Measurements from ENCODE around the gene BAIAP2L2. TPM values are rescaled to one million over a fixed set of nuclear protein-coding genes. Genes with fewer than 3 reads are reported as not detected.

Gene BAIAP2L2
- total and polyA plus RNA-seq, 2 experiments from 2014 or later, result 3.9 to 5.6 TPM

DNA sequence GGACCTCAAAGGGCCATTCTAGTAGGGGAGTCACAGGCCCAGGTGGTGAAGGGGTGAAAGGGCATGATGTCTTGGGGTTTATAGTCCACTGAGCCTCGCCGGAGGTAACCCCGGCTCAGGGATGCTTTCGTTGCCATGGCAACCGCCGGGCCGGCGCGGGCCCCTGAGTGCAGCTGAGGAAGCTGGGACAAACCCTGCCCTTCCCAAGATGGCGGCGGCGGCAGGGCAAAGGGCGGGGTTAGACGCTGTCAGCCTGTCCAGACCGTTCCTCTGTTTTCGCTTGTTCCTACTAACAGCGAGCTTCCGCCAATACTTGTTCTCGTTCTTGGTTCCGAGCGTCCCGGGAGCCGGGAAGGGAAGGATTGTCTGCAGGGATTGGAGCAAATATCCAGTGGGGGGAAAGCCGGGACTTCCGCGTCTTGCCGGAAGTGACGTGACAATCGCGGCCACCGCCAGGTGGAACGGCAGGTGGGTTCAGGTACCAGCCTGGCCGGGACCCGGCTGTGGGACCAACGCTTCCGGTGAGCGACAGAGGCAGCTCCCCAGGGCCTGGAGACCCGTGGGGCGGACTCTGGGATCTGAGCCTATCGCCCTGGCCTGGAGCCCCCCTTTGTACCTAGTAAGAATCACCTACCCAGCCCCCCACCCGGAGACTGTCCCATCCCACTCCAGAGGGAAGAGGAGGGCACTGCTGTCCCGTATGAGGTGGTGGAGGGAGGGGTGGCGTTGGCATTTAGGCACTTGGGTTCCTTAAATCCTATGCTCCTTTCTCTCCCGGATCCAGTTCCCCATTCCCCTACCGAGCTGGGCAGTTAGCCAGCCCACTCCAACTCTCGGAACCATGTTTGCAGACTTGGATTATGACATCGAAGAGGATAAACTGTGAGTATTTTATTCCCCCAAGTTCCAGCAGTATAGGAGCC lies 53.3 kb downstream of the BAIAP2L2 start, which contains the start of gene PICK1 (continued):
- TF ChIP-seq ZNF462 (CRISPR knock-in tag; IDR thresholded peaks at IDR 0.05), result no peak
- TF ChIP-seq JUNB (IDR thresholded peaks at IDR 0.05; ENCODE audit: unreplicated experiment), result no peak

DNA sequence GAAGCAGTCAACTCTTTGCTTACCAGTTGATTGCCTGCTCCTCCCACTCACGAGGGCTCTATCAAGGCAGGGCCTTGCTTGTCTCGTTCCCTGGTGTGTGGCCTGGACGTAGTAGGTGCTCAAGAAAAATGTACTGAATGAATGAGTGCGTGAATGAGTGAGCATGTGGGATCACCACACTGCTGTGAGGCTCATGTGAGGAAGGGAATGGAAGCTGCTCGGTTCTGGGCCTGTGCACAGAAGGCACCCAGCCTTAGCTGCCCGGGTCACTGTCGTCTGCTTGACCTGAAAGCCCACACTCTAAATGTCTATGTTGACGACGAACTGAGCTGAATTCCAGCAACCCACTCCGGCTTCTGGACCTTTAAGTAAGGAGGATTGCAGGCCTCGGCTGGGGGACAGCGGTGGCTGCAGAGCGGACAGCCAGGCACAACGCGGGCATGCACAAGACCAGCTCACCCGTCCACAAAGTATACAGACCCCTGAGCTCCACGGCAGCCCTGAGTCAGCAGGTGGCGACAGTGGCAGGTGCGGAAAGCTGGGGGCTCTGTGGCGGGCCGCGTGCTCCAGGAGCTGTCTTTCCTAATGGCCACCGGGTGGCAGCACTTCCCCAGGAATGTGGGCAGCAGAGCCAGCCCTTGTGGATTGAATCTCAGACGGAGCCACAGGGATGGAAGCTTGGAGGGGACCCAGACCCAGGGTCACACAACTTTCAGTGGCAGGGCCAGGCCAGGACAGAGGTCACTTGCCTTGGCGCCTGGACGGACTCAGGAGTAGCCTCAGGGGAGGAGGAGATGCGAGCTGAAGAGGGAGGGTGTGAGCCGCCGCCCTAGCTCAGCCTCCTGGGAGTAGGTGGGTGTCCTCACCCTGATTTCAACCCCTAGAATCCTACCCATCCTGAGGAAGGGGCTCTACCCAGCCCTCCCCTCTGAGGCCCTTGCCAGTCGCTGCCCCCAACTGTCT lies 58.3 kb downstream of the BAIAP2L2 start:
- no peak overlapping the region for H3K27ac ChIP-seq (ENCODE audit: low read depth)
- H3K4me1 ChIP-seq (ENCODE audit: insufficient read depth), result 0 out of 2 replicates have a peak, but pooled peaks cover 3% of the 10 kb centered on the region
- DNase-seq (ENCODE audit: low spot score) (peak; percentile 94), ATAC-seq (peak; percentile 86)
- Mint-ChIP-seq H3K36me3 (ENCODE audit: low read depth) (no peaks in the 10 kb centered on the region), H3K4me1 (0 out of 3 replicates have a peak, but pooled peaks cover 3% of the 10 kb centered on the region), H3K4me3 (no peak overlapping the region), H3K27me3 (ENCODE audit: insufficient read depth, low read depth, poor library complexity) (peaks cover 18% of the 10 kb centered on the region), H3K9me3 (no peaks in the 10 kb centered on the region), H3K27ac (peak overlapping the region; percentile 59; the same call in 1 of the 2 replicates)
- no peaks in the 10 kb centered on the region; the same call in 1 of the 2 replicates for H4K20me1 ChIP-seq (replicated peaks; ENCODE audit: insufficient read depth)
- no peaks in the 10 kb centered on the region for H3K9me2 ChIP-seq (ENCODE audit: insufficient read depth)
- H3K4me3 ChIP-seq, result no peak overlapping the region
- no peak overlapping the region; the same call in 1 of the 2 replicates for H3K4me2 ChIP-seq
- no peaks in the 10 kb centered on the region; the same call in 1 of the 2 replicates for H3F3A ChIP-seq (replicated peaks; ENCODE audit: low read depth)
- no peaks in the 10 kb centered on the region for H3K36me3 ChIP-seq (ENCODE audit: insufficient read depth)
- no peaks in the 10 kb centered on the region for H3K27me3 ChIP-seq (ENCODE audit: insufficient read depth)
- no peaks in the 10 kb centered on the region for H3K79me2 ChIP-seq (replicated peaks; ENCODE audit: insufficient read depth)
- H2AFZ ChIP-seq, result peak overlapping the region; percentile 98
- TF ChIP-seq CREB1 (CRISPR knock-in tag; IDR thresholded peaks at IDR 0.05; ENCODE audit: low read depth) (peak; percentile 46; the same call in 1 of the 2 replicates), NANOG (IDR thresholded peaks at IDR 0.05; ENCODE audit: borderline replicate concordance) (no peak), ZNF331 (CRISPR knock-in tag; IDR thresholded peaks at IDR 0.05; ENCODE audit: low read depth) (no peak), ETS1 (IDR thresholded peaks at IDR 0.05) (no peak), JUNB (IDR thresholded peaks at IDR 0.05; ENCODE audit: unreplicated experiment) (no peak)
- TF ChIP-seq, protein P1, sequence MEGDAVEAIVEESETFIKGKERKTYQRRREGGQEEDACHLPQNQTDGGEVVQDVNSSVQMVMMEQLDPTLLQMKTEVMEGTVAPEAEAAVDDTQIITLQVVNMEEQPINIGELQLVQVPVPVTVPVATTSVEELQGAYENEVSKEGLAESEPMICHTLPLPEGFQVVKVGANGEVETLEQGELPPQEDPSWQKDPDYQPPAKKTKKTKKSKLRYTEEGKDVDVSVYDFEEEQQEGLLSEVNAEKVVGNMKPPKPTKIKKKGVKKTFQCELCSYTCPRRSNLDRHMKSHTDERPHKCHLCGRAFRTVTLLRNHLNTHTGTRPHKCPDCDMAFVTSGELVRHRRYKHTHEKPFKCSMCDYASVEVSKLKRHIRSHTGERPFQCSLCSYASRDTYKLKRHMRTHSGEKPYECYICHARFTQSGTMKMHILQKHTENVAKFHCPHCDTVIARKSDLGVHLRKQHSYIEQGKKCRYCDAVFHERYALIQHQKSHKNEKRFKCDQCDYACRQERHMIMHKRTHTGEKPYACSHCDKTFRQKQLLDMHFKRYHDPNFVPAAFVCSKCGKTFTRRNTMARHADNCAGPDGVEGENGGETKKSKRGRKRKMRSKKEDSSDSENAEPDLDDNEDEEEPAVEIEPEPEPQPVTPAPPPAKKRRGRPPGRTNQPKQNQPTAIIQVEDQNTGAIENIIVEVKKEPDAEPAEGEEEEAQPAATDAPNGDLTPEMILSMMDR (conservative IDR thresholded peaks at IDR 0.05; ENCODE audit: low read depth in 2 of 2), result peak; percentile 90 to 99
